Measurements from ENCODE around the gene CDYL2.

The CDYL2 gene

DNA sequence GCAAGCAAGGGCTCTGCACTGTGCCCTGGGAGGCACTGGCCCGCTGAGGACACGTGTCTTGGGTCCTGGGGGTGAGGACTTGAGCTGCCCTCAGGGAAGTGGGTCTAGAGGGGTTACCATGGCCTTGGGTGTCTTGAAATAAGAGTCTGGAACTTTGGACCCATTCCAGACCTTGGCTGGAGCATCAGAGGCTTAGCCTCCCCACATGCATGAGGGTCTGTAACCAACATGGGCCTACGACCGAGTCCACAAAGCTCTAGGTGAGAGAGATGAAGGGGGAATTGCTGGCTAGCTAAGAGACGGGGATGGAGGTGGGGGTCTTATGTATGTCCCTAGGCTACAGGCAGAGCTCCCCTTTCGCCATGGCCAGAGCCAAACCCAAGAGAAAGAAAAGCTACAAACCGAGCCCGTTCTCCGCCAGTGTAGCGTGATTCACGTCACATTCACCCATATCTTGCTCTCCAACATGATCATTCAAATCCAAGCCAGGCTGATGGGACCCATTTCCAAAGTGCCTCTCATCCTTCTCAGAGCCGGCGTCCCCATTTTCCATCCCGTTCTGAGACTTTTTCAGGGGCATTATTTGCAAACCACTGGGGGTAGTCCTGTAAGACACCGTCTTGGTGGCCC is 120.1 kb downstream of the CDYL2 start:
- TF ChIP-seq, protein P1, sequence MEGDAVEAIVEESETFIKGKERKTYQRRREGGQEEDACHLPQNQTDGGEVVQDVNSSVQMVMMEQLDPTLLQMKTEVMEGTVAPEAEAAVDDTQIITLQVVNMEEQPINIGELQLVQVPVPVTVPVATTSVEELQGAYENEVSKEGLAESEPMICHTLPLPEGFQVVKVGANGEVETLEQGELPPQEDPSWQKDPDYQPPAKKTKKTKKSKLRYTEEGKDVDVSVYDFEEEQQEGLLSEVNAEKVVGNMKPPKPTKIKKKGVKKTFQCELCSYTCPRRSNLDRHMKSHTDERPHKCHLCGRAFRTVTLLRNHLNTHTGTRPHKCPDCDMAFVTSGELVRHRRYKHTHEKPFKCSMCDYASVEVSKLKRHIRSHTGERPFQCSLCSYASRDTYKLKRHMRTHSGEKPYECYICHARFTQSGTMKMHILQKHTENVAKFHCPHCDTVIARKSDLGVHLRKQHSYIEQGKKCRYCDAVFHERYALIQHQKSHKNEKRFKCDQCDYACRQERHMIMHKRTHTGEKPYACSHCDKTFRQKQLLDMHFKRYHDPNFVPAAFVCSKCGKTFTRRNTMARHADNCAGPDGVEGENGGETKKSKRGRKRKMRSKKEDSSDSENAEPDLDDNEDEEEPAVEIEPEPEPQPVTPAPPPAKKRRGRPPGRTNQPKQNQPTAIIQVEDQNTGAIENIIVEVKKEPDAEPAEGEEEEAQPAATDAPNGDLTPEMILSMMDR (conservative IDR thresholded peaks at IDR 0.05): no peak
- no peak for TF ChIP-seq ZFX (IDR thresholded peaks at IDR 0.05)

GRCh38 chr16:80683646-80684045 is 120.8 kb downstream of the CDYL2 start:
- H3K27ac ChIP-seq: no peak overlapping the region

More for the DNA sequence above, 120.1 kb downstream of the CDYL2 start:
- no peak overlapping the region for H3K27ac ChIP-seq

GRCh38 chr16:80682421-80683070 is 121.9 kb downstream of the CDYL2 start:
- H3K27ac ChIP-seq: no peak overlapping the region
- TF ChIP-seq, protein P1 (conservative IDR thresholded peaks at IDR 0.05): no peak

More at GRCh38 chr16:80683646-80684045, 120.8 kb downstream of the CDYL2 start:
- TF ChIP-seq, protein P1 (conservative IDR thresholded peaks at IDR 0.05): no peak
- TF ChIP-seq ZFX (IDR thresholded peaks at IDR 0.05): no peak

GRCh38 chr16:80681436-80681835 is 123.0 kb downstream of the CDYL2 start:
- no peak overlapping the region for H3K27ac ChIP-seq
- TF ChIP-seq, protein P1 (conservative IDR thresholded peaks at IDR 0.05): no peak
- TF ChIP-seq ZFX (IDR thresholded peaks at IDR 0.05): no peak

DNA sequence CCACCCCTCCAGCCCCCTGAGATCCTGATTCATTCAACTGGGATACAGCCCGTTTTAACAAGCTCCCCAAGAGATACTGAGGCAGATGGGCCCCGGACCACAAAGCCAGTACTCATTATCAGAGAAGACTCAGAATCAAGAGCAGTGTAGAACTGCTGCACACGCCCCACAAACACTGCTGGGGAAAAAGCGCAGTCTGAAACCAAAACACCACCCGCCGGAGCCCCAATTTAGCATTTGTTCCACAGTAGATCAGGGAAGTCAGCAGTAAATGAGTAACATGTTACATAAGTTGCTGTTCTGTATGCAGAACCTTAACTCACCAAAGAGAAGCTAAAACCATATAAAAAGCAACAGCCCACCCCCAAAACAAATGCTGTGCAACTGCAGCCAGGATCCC is 123.6 kb downstream of the CDYL2 start:
- TF ChIP-seq, protein P1 (conservative IDR thresholded peaks at IDR 0.05): no peak
- no peak for TF ChIP-seq ZFX (IDR thresholded peaks at IDR 0.05)

DNA sequence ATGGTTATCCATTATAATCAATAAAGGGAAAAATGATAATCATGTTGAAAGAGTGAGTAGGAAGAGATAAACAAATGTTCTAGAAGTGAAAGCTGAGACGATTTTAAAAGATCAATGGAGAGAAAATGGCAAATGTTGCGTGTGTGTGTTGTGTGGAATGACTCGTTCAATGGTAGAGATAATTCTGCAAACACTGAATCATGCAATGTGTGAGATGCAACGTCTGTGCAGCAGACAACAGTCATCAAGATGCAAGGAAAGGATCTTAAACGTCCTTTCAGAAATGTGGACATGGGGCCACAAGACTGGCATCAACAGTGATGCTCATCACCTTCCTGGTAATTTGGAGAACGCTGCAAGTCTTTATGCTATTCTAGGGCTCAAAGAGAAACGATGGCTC is 124.4 kb downstream of the CDYL2 start:
- no peak overlapping the region for H3K27ac ChIP-seq
- TF ChIP-seq ZFX (IDR thresholded peaks at IDR 0.05): no peak
- TF ChIP-seq, protein P1 (conservative IDR thresholded peaks at IDR 0.05): no peak

More for the DNA sequence above, 123.6 kb downstream of the CDYL2 start:
- H3K27ac ChIP-seq: no peak overlapping the region

- H3K27ac ChIP-seq: no peak overlapping the region
- TF ChIP-seq, protein P1 (conservative IDR thresholded peaks at IDR 0.05): no peak
- TF ChIP-seq ZFX (IDR thresholded peaks at IDR 0.05): no peak
These were observed 129.5 kb downstream of the CDYL2 start for GRCh38 chr16:80674884-80675283.

All from C4-2B (cell line).